ENCODE data around the gene TGM5. TPM values are rescaled to one million over a fixed set of nuclear protein-coding genes. Genes with fewer than 3 reads are reported as not detected.

The TGM5 gene
- total RNA-seq, 2 donors from 2014 or later = not detected

- TF ChIP-seq, protein P1, sequence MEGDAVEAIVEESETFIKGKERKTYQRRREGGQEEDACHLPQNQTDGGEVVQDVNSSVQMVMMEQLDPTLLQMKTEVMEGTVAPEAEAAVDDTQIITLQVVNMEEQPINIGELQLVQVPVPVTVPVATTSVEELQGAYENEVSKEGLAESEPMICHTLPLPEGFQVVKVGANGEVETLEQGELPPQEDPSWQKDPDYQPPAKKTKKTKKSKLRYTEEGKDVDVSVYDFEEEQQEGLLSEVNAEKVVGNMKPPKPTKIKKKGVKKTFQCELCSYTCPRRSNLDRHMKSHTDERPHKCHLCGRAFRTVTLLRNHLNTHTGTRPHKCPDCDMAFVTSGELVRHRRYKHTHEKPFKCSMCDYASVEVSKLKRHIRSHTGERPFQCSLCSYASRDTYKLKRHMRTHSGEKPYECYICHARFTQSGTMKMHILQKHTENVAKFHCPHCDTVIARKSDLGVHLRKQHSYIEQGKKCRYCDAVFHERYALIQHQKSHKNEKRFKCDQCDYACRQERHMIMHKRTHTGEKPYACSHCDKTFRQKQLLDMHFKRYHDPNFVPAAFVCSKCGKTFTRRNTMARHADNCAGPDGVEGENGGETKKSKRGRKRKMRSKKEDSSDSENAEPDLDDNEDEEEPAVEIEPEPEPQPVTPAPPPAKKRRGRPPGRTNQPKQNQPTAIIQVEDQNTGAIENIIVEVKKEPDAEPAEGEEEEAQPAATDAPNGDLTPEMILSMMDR (IDR thresholded peaks at IDR 0.05) = no peak
- Histone ChIP-seq H3K27me3 (replicated peaks; ENCODE audit: insufficient read depth) (no peaks in the 10 kb centered on the region), H3K4me1 (ENCODE audit: control insufficient read depth in 1 of 2, low read depth in 2 of 2) (peaks cover 0 to 1% of the 10 kb centered on the region in 2 donors), H3K9me3 (no peaks in the 10 kb centered on the region), H3K27ac (no peak overlapping the region), H3K4me3 (no peak overlapping the region), H3K36me3 (no peaks in the 10 kb centered on the region)
- DNase-seq (ENCODE audit: low spot score) (no peak), ATAC-seq (ENCODE audit: insufficient number of reproducible peaks, low FRiP score, low read depth) (no peak)
These were observed 20.5 kb upstream of the TGM5 start for GRCh38 chr15:43287254-43287653.

- Histone ChIP-seq H3K9me3 (no peaks in the 10 kb centered on the region), H3K27ac (no peak overlapping the region), H3K36me3 (no peaks in the 10 kb centered on the region), H3K27me3 (replicated peaks; ENCODE audit: insufficient read depth) (no peaks in the 10 kb centered on the region), H3K4me1 (ENCODE audit: control insufficient read depth in 1 of 2, low read depth in 2 of 2) (no peaks in the 10 kb centered on the region), H3K4me3 (no peak overlapping the region)
- ATAC-seq (ENCODE audit: insufficient number of reproducible peaks, low FRiP score, low read depth) (no peak), DNase-seq (ENCODE audit: low spot score) (no peak)
- TF ChIP-seq, protein P1 (IDR thresholded peaks at IDR 0.05) = no peak
These were observed 19.3 kb upstream of the TGM5 start for GRCh38 chr15:43286074-43286473.

DNA sequence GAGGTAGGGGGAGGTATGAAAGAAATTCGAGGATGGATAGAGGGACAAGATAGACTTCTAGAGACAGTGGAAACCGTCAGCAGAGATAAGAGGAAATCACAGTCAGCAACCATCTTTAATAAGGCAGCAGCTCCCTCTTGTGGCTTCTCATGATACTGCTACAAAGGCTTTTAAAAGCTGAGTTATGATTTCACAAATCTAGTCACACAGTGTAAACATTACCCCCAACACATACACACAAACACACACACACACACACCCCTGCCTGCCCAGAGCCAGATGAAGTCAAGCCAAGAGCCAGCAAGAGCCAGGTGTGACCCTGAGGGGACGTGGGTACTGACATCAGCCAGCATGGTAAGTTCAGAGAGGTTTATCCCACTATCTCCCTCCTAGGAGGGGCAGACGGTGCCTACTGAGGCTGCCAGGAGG, 18.9 kb upstream of the TGM5 start:
- H3K27me3 ChIP-seq (replicated peaks; ENCODE audit: insufficient read depth) = no peaks in the 10 kb centered on the region
- TF ChIP-seq, protein P1 (IDR thresholded peaks at IDR 0.05) = peak; percentile 81
- no peak overlapping the region for H3K27ac ChIP-seq
- no peaks in the 10 kb centered on the region for H3K36me3 ChIP-seq
- H3K9me3 ChIP-seq = no peaks in the 10 kb centered on the region
- DNase-seq (ENCODE audit: low spot score) = peak; percentile 13
- no peak for ATAC-seq (ENCODE audit: insufficient number of reproducible peaks, low FRiP score, low read depth)
- H3K4me1 ChIP-seq (ENCODE audit: control insufficient read depth in 1 of 2, low read depth in 2 of 2) = no peaks in the 10 kb centered on the region
- H3K4me3 ChIP-seq = no peak overlapping the region

DNA sequence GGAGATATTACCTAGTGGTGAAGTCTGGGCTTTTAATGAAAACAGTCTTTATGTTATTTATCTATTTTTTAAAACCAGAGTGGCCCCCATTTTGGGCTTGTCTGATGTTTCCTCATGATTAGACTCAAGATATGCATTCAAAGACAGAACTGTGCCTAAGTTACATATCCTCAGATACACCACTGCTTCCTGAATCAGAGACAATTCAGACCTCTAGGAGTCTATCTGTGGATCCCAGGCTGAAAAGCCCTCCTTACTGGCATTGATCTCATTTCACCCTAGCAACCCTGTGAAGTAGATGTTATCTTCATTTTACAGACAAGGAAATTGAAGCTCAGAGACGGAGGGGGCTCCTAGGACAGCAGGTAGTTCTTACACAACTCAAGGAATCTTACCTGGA, 16.8 kb upstream of the TGM5 start:
- H3K27ac ChIP-seq = no peak overlapping the region
- H3K4me3 ChIP-seq = no peak overlapping the region
- TF ChIP-seq, protein P1 (IDR thresholded peaks at IDR 0.05) = no peak
- H3K36me3 ChIP-seq = no peaks in the 10 kb centered on the region
- no peaks in the 10 kb centered on the region for H3K4me1 ChIP-seq (ENCODE audit: control insufficient read depth in 1 of 2, low read depth in 2 of 2)
- H3K27me3 ChIP-seq (replicated peaks; ENCODE audit: insufficient read depth) = no peaks in the 10 kb centered on the region
- H3K9me3 ChIP-seq = no peaks in the 10 kb centered on the region
- ATAC-seq (ENCODE audit: insufficient number of reproducible peaks, low FRiP score, low read depth) (no peak), DNase-seq (ENCODE audit: low spot score) (no peak)

- Histone ChIP-seq H3K27ac (no peak overlapping the region), H3K9me3 (no peaks in the 10 kb centered on the region), H3K27me3 (replicated peaks; ENCODE audit: insufficient read depth) (no peaks in the 10 kb centered on the region), H3K4me1 (ENCODE audit: control insufficient read depth in 1 of 2, low read depth in 2 of 2) (no peaks in the 10 kb centered on the region), H3K36me3 (no peaks in the 10 kb centered on the region), H3K4me3 (no peak overlapping the region)
- TF ChIP-seq, protein P1 (IDR thresholded peaks at IDR 0.05) = no peak
- DNase-seq (ENCODE audit: low spot score) (no peak), ATAC-seq (ENCODE audit: insufficient number of reproducible peaks, low FRiP score, low read depth) (no peak)
These were observed 15.3 kb upstream of the TGM5 start for GRCh38 chr15:43281926-43282602.
